Right cardiac atrium (tissue), 5 donors: ENCODE data around the gene TENT5C. TPM values are rescaled to one million over a fixed set of nuclear protein-coding genes. Genes with fewer than 3 reads are reported as not detected.

Experiments
- ATAC-seq, 2 donors: fragments of 200-7000 bp; cut with Tn5 transposase; one replicate each; pipeline versions ENCODE4 v1.8.0 to v1.9.1; 2020; ENCODE audit warnings: moderate library complexity in 2 of 2, mild to moderate bottlenecking in 1 of 2
- DNase-seq, 3 donors: peaks; one replicate each; pipeline ENCODE4 v3.0.0-alpha.2; 2020
- H3K27ac ChIP-seq: one replicate; pipeline ENCODE4 v1.5.1; 2013; ENCODE audit warnings: mild to moderate bottlenecking, low read length, control low read depth, moderate library complexity
- H3K27me3 ChIP-seq: one replicate; pipeline ENCODE4 v1.6.1; 2013; ENCODE audit not compliant: control insufficient read depth, insufficient read depth
- H3K4me1 ChIP-seq: one replicate; pipeline ENCODE4 v1.6.1; 2013; ENCODE audit warnings: low read length; ENCODE audit not compliant: control insufficient read depth, insufficient read depth
- H3K4me3 ChIP-seq: one replicate; pipeline ENCODE4 v1.5.1; 2013; ENCODE audit warnings: low read length, control low read depth
- H3K9me3 ChIP-seq: one replicate; pipeline ENCODE4 v1.6.1; 2013; ENCODE audit warnings: low read length; ENCODE audit not compliant: control insufficient read depth
- WGBS: extraction: QIAGEN DNeasy Blood & Tissue Kit; methylation state at CpG from one replicate; pipeline ENCODE4 v1.1.7; 2013; 5-methylcytosine and 5-hydroxymethylcytosine counted together
- intact Hi-C, 4 donors: fragments of 100-400 bp; cut with DNase I; formaldehyde crosslinking; loops; one replicate each; pipeline versions ENCODE4 v1.11.0 to v1.14.0; 2022 to 2023
- polyA plus RNA-seq: library from polyadenylated mRNA; stranded (reverse); fragments of 200-250 nt; gene quantifications from one replicate; pipeline ENCODE4 v1.2.3, GENCODE V29; 2013
- total RNA-seq, 4 donors: library from RNA; stranded (reverse); fragmentation: NEBNext Ultra II Directional; extraction: Animal tissue kit (Norgen Biotek cat#: 25700); gene quantifications; one replicate each; pipeline ENCODE4 v1.2.1, GENCODE V29; 2021
- donor health status: healthy with polysubstance abuse.
- donor health status: DM: no; HTN: yes; CAD: no.
- donor health status: DM: no; HTN: no; CAD: no.
- donor health status: DM: no; HTN: yes; CAD: no; lungs with severe emphysema.
- donor health status: DM: yes; HTN: yes; CAD: no.

Gene TENT5C
- total and polyA plus RNA-seq, 5 donors: 9.5 to 33.1 (median 31.1) TPM

- Histone ChIP-seq H3K9me3 (no peaks in the 10 kb centered on the region), H3K4me3 (peak overlapping the region; percentile 72), H3K27ac (peak overlapping the region; percentile 83), H3K27me3 (no peaks in the 10 kb centered on the region), H3K4me1 (peaks cover 12% of the 10 kb centered on the region)
- DNase-seq (peak in 1 of 3 donors; percentile 26), ATAC-seq (no peak)
- 10% methylated on average over 6 of the region's 6 CpGs for WGBS
- intact Hi-C loops: loop anchor here in 3 of 4 donors (2.0 to 10.0 kb wide), 5 partner anchors 67 to 151 kb away; no protein-coding TSS in a partner anchor
Observed at GRCh38 chr1:117607471-117607870, 1.6 kb downstream of the TENT5C start.

- WGBS: 58% methylated on average over 7 of the region's 7 CpGs
- peak overlapping the region; percentile 68 for H3K27ac ChIP-seq
- ATAC-seq (no peak), DNase-seq (no peak)
- no peaks in the 10 kb centered on the region for H3K27me3 ChIP-seq
- no peaks in the 10 kb centered on the region for H3K9me3 ChIP-seq
- peak overlapping the region; percentile 72 for H3K4me3 ChIP-seq
- intact Hi-C loops: loop anchor here (2.0 to 10.0 kb wide), 5 partner anchors 67 to 147 kb away; no protein-coding TSS in a partner anchor
- H3K4me1 ChIP-seq: peaks cover 12% of the 10 kb centered on the region
Observed at GRCh38 chr1:117608115-117608615, 2.3 kb downstream of the TENT5C start.

- Histone ChIP-seq H3K4me1 (peaks cover 16% of the 10 kb centered on the region), H3K9me3 (no peaks in the 10 kb centered on the region), H3K27ac (no peak overlapping the region), H3K27me3 (no peaks in the 10 kb centered on the region), H3K4me3 (peak overlapping the region; percentile 72)
- ATAC-seq (no peak), DNase-seq (no peak)
- WGBS: 64% methylated on average over 1 of the region's 1 CpG
- intact Hi-C loops: loop anchor here (2.0 to 10.0 kb wide), 5 partner anchors 66 to 146 kb away; no protein-coding TSS in a partner anchor
Observed at GRCh38 chr1:117608758-117609157, 2.9 kb downstream of the TENT5C start.

GRCh38 chr1:117609471-117609911 is 3.6 kb downstream of the TENT5C start:
- DNase-seq (peak; percentile 67 to 85 (median 81)), ATAC-seq (peak in 1 of 2 donors; percentile 16)
- intact Hi-C loops: loop anchor here (2.0 to 10.0 kb wide), 5 partner anchors 65 to 145 kb away; no protein-coding TSS in a partner anchor
- H3K4me1 ChIP-seq: peaks cover 22% of the 10 kb centered on the region
- WGBS: 42% methylated on average over 12 of the region's 12 CpGs
- H3K9me3 ChIP-seq: no peaks in the 10 kb centered on the region
- H3K27ac ChIP-seq: peak overlapping the region; percentile 53
- H3K4me3 ChIP-seq: peak overlapping the region; percentile 72
- no peaks in the 10 kb centered on the region for H3K27me3 ChIP-seq

GRCh38 chr1:117610036-117610435 is 4.2 kb downstream of the TENT5C start:
- Histone ChIP-seq H3K27me3 (no peaks in the 10 kb centered on the region), H3K27ac (peak overlapping the region; percentile 53), H3K4me3 (no peak overlapping the region), H3K4me1 (peaks cover 23% of the 10 kb centered on the region), H3K9me3 (no peaks in the 10 kb centered on the region)
- ATAC-seq (no peak), DNase-seq (no peak)
- intact Hi-C loops: loop anchor here in 2 of 4 donors (10.0 kb wide), 2 partner anchors 65 to 145 kb away; no protein-coding TSS in a partner anchor
- 61% methylated on average over 4 of the region's 4 CpGs for WGBS

- Histone ChIP-seq H3K27ac (peak overlapping the region; percentile 73), H3K9me3 (no peaks in the 10 kb centered on the region), H3K4me1 (peaks cover 25% of the 10 kb centered on the region), H3K27me3 (no peaks in the 10 kb centered on the region), H3K4me3 (no peak overlapping the region)
- ATAC-seq (peak; percentile 23 to 48), DNase-seq (no peak)
- WGBS: 48% methylated on average over 5 of the region's 5 CpGs
- intact Hi-C loops: loop anchor here in 2 of 4 donors (10.0 kb wide), 2 partner anchors 64 to 144 kb away; no protein-coding TSS in a partner anchor
Observed at GRCh38 chr1:117611121-117611601, 5.3 kb downstream of the TENT5C start.

GRCh38 chr1:117611894-117612483 is 6.1 kb downstream of the TENT5C start:
- Histone ChIP-seq H3K27me3 (no peaks in the 10 kb centered on the region), H3K4me3 (no peak overlapping the region), H3K4me1 (peaks cover 25% of the 10 kb centered on the region), H3K9me3 (no peaks in the 10 kb centered on the region), H3K27ac (no peak overlapping the region)
- intact Hi-C loops: loop anchor here in 2 of 4 donors (10.0 kb wide), 2 partner anchors 63 to 143 kb away; no protein-coding TSS in a partner anchor
- ATAC-seq: no peak
- 51% methylated on average over 3 of the region's 3 CpGs for WGBS
- no peak for DNase-seq

GRCh38 chr1:117612517-117613248 is 6.8 kb downstream of the TENT5C start:
- intact Hi-C loops: loop anchor here in 2 of 4 donors (10.0 kb wide), 2 partner anchors 62 to 142 kb away; no protein-coding TSS in a partner anchor
- no peak for DNase-seq
- Histone ChIP-seq H3K4me3 (no peak overlapping the region), H3K4me1 (peaks cover 24% of the 10 kb centered on the region), H3K9me3 (no peaks in the 10 kb centered on the region), H3K27ac (peak overlapping the region; percentile 93), H3K27me3 (no peaks in the 10 kb centered on the region)
- WGBS: 27% methylated on average over 7 of the region's 7 CpGs
- ATAC-seq: peak; percentile 44 to 62

- 44% methylated on average over 8 of the region's 8 CpGs for WGBS
- no peak for DNase-seq
- Histone ChIP-seq H3K27ac (peak overlapping the region; percentile 93), H3K27me3 (no peaks in the 10 kb centered on the region), H3K4me1 (peaks cover 24% of the 10 kb centered on the region), H3K9me3 (no peaks in the 10 kb centered on the region), H3K4me3 (no peak overlapping the region)
- intact Hi-C loops: loop anchor here in 2 of 4 donors (10.0 kb wide), 2 partner anchors 61 to 141 kb away; no protein-coding TSS in a partner anchor
- ATAC-seq: peak in 1 of 2 donors; percentile 15
Observed at GRCh38 chr1:117613249-117613968, 7.6 kb downstream of the TENT5C start.
